ENCODE data around the gene PITHD1.
"Not testable (repeated sequence)": the region's sequence is repeated elsewhere in the genome, so short reads cannot be mapped to it uniquely, and the experiment has no call there.

Gene PITHD1

DNA sequence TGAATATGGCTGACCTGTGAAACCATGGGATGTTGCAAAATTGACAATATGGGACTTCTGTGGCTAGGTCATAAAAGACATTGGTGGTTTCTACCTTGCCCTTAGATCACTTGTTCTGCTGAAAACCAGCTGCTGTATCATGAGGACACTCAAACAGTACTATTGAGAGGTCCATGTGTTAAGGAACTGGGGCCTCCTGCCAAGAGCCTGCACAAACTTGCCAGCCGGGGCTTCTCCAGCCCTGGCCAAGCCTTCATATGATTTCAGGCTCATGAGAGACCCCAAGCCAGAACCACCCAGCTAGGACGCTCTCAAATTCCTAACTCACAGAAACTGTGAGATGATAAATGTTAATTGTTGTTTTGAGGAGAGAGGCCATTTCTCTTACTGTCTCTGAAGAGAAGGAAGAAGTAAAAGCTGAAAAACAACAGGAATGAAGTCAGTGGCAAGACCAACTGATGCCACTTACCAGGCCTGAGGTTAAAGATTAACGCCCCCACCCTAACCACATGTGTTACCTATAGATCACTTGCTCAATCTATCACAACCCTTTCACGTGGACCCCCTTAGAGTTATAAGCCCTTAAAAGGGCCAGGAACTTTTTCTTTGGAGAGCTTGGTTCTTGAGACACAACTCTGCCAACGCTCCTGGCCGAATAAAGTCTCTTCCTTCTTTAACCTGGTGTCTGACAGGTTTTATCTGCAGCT lies 3.9 kb upstream of the PITHD1 start:
- DNase-seq (ENCODE audit: low read depth in 2 of 2): no peak

DNA sequence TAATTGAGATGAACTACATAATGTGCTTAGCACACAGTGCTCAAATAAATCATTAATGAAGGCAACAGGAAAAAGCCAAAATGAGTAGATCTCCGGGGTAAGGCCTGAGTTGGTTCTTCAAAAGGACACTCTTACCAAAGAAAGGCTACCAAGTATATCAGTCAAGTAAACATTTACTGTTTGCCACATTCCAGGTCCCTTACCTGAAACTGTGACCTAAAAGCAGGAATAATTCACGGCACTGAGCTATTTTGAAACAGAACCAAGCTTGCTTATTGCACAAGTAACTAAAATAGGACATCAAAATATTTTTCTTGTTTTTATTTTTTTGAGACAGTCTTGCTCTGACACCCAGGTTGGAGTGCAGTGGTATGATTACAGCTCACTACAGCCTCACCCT lies 2.0 kb upstream of the PITHD1 start:
- DNase-seq (ENCODE audit: low read depth in 2 of 2): no peak

- DNase-seq (ENCODE audit: low read depth in 2 of 2): no peak
These were observed 1.7 kb downstream of the PITHD1 start for GRCh38 chr1:23779826-23780371.

- DNase-seq (ENCODE audit: low read depth in 2 of 2): not testable (repeated sequence)
These were observed 4.9 kb downstream of the PITHD1 start for GRCh38 chr1:23783141-23783540.

DNA sequence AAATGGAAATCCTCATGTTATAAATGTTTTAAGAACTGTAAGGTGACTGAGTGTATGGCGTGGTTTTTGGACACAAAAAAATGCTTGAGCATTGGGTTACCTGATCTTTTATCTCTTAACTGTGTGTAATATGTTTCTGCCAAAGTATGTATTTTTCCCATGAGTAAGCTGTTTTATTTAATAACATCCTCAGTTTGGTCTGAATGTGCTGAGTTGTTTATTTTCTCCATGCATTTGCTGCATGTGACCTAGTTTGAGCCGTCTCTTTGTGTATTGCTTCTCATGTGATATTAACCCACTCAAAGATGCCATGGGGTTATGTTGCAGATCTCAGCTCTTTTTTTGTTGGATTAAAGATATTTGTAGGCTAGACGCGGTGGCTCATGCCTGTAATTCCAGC lies 6.6 kb downstream of the PITHD1 start:
- DNase-seq (ENCODE audit: low read depth in 2 of 2): no peak

- no peak for DNase-seq (ENCODE audit: low read depth in 2 of 2)
These were observed 9.5 kb downstream of the PITHD1 start for GRCh38 chr1:23787701-23788100.

DNA sequence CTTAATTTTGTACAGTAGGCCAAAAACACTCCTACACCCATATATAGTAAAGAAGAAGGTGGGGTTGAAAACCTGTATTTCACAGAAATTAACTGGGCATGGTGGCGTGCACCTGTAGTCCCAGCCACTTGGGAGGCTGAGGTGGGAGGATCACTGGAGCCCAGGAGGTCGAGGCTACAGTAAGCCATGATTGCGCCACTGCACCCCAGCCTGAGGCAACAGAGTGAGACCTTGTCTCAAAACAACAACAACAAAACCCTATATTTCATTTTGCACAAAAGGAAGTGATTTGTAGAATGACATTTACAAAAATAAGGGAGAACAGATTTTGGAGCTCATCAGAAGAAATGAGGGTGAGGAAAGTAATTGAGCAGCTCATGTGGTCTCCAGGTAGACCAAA lies 10.5 kb downstream of the PITHD1 start:
- DNase-seq (ENCODE audit: low read depth in 2 of 2): no peak

DNA sequence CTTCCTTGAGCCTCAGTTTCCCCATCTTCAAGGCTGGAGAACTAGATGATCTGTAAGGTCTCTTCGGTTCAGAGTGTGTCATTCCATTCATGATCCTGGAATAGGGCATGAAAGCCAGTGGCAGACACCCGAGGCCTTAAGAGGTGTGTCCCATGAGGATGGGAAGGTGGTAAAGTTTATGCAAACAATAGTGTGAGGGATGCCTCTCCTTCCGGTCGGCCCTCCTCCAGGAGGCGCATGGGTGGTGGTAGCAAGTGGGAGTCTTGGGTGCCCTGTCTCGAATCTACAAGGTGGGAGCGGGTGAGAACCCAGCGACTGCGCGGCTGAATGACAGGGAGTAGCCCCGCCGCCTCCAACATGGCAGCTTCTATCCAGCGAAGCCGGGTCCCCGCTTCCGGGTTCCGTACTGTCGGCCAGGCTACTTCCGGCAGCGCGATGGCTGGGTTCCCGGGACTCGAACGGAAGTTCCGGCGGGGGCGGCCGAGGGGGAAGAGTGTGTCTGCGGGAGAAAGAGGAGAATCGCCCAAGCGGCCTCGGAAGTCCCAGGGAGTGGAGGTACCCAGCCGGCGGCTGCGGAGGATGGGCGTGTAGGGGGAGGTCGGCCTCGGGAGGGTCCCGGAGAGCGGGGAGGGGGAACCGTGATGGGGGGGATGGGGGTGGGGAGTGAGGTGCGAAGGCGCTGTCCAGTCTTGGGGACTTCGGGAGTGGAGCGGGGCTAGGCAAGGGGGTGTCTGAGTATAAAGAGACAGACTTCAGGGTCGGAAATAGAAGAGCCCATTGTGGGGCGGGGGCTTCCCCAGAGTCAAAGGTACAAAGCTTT lies 12.7 kb downstream of the PITHD1 start, which contains the start of gene LYPLA2:
LYPLA2 (plus strand) TSS at position 450 of the 820 bp plus-strand sequence. CDS start 1,538 bp downstream, outside the sequence.
- peak; percentile 74 to 78 for DNase-seq (ENCODE audit: low read depth in 2 of 2)

- no peak for DNase-seq (ENCODE audit: low read depth in 2 of 2)
These were observed 13.4 kb downstream of the PITHD1 start for GRCh38 chr1:23791516-23792047.

- DNase-seq (ENCODE audit: low read depth in 2 of 2): no peak
These were observed 14.1 kb downstream of the PITHD1 start for GRCh38 chr1:23792151-23792945.

GRCh38 chr1:23793018-23793781 lies 15.0 kb downstream of the PITHD1 start:
- no peak for DNase-seq (ENCODE audit: low read depth in 2 of 2)

GRCh38 chr1:23793861-23794731 lies 15.9 kb downstream of the PITHD1 start:
- DNase-seq (ENCODE audit: low read depth in 2 of 2): no peak

DNA sequence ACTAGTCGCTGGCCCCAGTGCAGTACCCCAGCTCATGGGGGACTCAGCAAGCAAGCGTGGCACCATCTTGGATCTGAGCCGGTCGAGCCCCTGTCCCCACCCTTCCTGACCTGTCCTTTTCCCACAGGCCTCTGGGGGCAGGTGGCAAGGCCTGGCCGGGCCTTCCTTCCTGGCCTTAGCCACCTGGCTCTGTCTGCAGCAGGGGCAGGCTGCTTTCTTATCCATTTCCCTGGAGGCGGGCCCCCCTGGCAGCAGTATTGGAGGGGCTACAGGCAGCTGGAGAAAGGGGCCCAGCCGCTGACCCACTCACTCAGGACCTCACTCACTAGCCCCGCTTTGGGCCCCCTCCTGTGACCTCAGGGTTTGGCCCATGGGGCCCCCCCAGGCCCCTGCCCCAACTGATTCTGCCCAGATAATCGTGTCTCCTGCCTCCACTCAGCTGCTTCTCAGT lies 16.5 kb downstream of the PITHD1 start:
- DNase-seq (ENCODE audit: low read depth in 2 of 2): not testable (repeated sequence)

- no peak for DNase-seq (ENCODE audit: low read depth in 2 of 2)
These were observed 17.7 kb downstream of the PITHD1 start for GRCh38 chr1:23795676-23796465.

DNA sequence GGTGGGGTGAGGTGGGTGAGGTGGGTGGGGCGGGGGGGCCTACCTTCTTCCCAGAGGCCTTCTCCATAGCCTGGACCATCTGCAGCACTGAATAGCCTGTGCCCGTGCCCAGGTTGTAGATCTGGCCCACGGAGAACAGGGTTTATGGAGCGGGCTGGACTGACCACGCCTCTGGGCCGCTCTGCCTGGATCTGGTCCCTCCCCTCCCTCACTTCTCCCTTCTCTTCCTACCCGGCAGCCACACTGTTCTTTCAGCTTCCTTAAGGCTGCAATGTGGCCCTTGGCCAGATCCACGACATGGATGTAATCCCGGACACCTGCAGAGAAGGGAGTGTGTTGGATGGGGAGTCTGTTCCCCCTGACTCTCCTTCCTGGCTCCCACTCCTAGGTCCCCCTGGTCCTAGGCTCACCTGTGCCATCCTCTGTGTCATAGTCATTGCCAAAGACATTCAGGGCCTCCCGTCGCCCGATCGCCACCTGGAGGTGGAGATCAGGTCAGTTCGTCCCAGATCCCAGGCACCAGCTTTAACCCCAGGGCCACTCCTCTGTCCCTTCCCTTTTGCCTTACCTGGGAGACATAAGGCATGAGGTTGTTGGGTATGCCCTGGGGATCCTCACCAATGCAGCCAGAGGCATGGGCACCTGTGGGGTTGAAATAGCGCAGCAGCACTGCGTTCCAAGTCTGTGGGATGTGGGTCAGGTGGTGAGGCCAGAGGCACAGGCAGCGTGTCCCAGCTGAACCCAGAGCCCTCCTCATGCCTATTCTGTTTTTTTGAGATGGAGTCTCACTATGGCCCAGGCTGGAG lies 18.5 kb downstream of the PITHD1 start:
- no peak for DNase-seq (ENCODE audit: low read depth in 2 of 2)

- DNase-seq (ENCODE audit: low read depth in 2 of 2): no peak
These were observed 19.5 kb downstream of the PITHD1 start for GRCh38 chr1:23797478-23798448.

DNA sequence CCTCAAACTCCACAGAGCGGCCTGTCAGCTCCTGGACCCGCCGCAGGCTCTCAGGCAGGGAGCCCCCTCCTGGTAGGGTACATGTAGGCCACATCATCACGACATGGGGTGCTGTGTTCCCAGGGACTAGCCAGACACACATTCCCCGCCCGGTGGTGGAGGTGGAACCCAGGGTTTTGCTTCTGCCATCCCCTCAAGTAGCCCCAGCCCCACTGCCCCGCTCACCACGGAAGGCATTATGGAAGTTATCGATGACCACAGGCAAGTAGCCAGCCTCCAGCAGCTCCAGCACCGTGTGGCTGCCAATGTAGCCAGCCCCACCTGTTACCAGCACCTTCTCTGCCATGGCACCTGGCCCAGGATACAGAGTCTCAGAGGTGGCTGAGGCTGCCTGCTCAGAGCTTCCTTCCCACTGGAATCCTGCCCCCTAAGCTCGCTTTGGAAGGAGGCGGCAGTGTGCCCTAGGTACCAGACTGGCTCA lies 20.5 kb downstream of the PITHD1 start:
- DNase-seq (ENCODE audit: low read depth in 2 of 2): no peak

Data from stimulated activated CD8-positive, alpha-beta memory T cell treated with anti-CD3 and anti-CD28 coated beads, Interleukin-7, amount 100 ng/mL, for 4 hours (primary cell).